ENCODE results near the gene CALCB.
"Not testable (repeated sequence)": the region's sequence is repeated elsewhere in the genome, so short reads cannot be mapped to it uniquely, and the experiment has no call there.

The CALCB gene

GRCh38 chr11:15073361-15074205 lies at the start of gene CALCB:
CALCB (plus strand) TSS chr11:15073593; CDS start chr11:15074719, 1,126 bp downstream.
- DNase-seq (ENCODE audit: low read depth in 2 of 3, low spot score in 1 of 3) = peak; percentile 11 to 38 (median 24)

- DNase-seq (ENCODE audit: low read depth in 2 of 3, low spot score in 1 of 3) = no peak
Measured at GRCh38 chr11:15027011-15027410, 46.4 kb upstream of the CALCB start.

- no peak for DNase-seq (ENCODE audit: low read depth in 2 of 3, low spot score in 1 of 3)
Measured at GRCh38 chr11:15027956-15028355, 45.4 kb upstream of the CALCB start.

- DNase-seq (ENCODE audit: low read depth in 2 of 3, low spot score in 1 of 3) = no peak
Measured at GRCh38 chr11:15028379-15028778, 45.0 kb upstream of the CALCB start.

- DNase-seq (ENCODE audit: low read depth in 2 of 3, low spot score in 1 of 3) = not testable (repeated sequence)
Measured at GRCh38 chr11:15031945-15032344, 41.4 kb upstream of the CALCB start.

GRCh38 chr11:15034687-15035267 lies 38.6 kb upstream of the CALCB start:
- DNase-seq (ENCODE audit: low read depth in 2 of 3, low spot score in 1 of 3) = no peak

- DNase-seq (ENCODE audit: low read depth in 2 of 3, low spot score in 1 of 3) = no peak
Measured at GRCh38 chr11:15035283-15035682, 38.1 kb upstream of the CALCB start.

GRCh38 chr11:15038963-15039362 lies 34.4 kb upstream of the CALCB start:
- DNase-seq (ENCODE audit: low read depth in 2 of 3, low spot score in 1 of 3) = no peak

GRCh38 chr11:15045209-15045608 lies 28.2 kb upstream of the CALCB start:
- DNase-seq (ENCODE audit: low read depth in 2 of 3, low spot score in 1 of 3) = no peak

GRCh38 chr11:15045891-15046290 lies 27.5 kb upstream of the CALCB start:
- no peak for DNase-seq (ENCODE audit: low read depth in 2 of 3, low spot score in 1 of 3)

- not testable (repeated sequence) for DNase-seq (ENCODE audit: low read depth in 2 of 3, low spot score in 1 of 3)
Measured at GRCh38 chr11:15046673-15047072, 26.7 kb upstream of the CALCB start.

- no peak for DNase-seq (ENCODE audit: low read depth in 2 of 3, low spot score in 1 of 3)
Measured at GRCh38 chr11:15048616-15049015, 24.8 kb upstream of the CALCB start.

GRCh38 chr11:15053191-15053685 lies 20.2 kb upstream of the CALCB start:
- DNase-seq (ENCODE audit: low read depth in 2 of 3, low spot score in 1 of 3) = peak in 1 of 3 donors; percentile 4

GRCh38 chr11:15055620-15056356 lies 17.6 kb upstream of the CALCB start:
- DNase-seq (ENCODE audit: low read depth in 2 of 3, low spot score in 1 of 3) = no peak

- no peak for DNase-seq (ENCODE audit: low read depth in 2 of 3, low spot score in 1 of 3)
Measured at GRCh38 chr11:15057329-15057728, 16.1 kb upstream of the CALCB start.

- no peak for DNase-seq (ENCODE audit: low read depth in 2 of 3, low spot score in 1 of 3)
Measured at GRCh38 chr11:15059132-15059915, 14.1 kb upstream of the CALCB start.

- DNase-seq (ENCODE audit: low read depth in 2 of 3, low spot score in 1 of 3) = no peak
Measured at GRCh38 chr11:15062599-15062998, 10.8 kb upstream of the CALCB start.

- not testable (repeated sequence) for DNase-seq (ENCODE audit: low read depth in 2 of 3, low spot score in 1 of 3)
Measured at GRCh38 chr11:15069751-15070150, 3.6 kb upstream of the CALCB start.

- no peak for DNase-seq (ENCODE audit: low read depth in 2 of 3, low spot score in 1 of 3)
Measured at GRCh38 chr11:15071556-15072255, 1.7 kb upstream of the CALCB start.

GRCh38 chr11:15072551-15073143 lies 746 bp upstream of the CALCB start:
- DNase-seq (ENCODE audit: low read depth in 2 of 3, low spot score in 1 of 3) = no peak
